GM19467 (cell line): ENCODE data around the gene RAD51B.

Experiments
- ATAC-seq: cut with Tn5 transposase; IDR thresholded peaks from one replicate; pipeline ENCODE4 v1.9.1; 2021; ENCODE audit warnings: mild to moderate bottlenecking, moderate library complexity; ENCODE audit not compliant: unreplicated experiment

RAD51B gene

DNA sequence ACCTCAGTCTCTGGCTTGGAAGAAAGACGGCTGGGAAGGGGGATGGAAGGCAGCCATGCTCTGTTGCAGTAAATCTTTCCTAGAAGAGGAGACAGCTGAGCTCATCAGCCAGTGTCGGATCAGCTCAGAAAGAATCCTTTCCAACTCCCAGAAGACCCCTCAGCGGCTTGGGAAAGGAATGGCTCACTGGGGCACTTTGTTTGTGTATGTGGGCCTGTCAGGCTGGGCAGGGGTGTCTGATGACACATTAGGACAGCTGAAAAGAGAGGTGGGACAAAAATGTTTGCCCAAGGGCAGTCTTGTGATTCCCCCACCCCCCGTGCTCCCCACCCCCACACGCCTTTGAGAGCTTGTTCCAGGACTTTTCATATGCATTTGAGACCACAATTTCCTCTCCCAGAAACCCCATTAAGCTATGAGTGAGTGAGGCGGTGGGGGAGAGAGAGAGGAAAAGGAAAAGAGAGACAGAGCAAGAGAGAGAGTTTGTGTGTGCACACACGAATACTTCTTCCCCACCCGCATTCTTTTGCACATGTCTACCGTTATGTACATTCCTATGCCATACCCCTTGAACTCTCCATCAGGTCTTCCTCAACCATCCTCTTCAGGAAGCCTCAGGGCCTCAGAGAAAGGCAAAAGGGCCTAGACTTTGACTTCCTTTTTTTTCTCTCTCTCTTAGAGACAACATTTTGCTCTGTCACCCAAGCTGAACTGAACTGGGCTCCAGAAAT lies 774.4 kb downstream of the RAD51B start:
- ATAC-seq: no peak

DNA sequence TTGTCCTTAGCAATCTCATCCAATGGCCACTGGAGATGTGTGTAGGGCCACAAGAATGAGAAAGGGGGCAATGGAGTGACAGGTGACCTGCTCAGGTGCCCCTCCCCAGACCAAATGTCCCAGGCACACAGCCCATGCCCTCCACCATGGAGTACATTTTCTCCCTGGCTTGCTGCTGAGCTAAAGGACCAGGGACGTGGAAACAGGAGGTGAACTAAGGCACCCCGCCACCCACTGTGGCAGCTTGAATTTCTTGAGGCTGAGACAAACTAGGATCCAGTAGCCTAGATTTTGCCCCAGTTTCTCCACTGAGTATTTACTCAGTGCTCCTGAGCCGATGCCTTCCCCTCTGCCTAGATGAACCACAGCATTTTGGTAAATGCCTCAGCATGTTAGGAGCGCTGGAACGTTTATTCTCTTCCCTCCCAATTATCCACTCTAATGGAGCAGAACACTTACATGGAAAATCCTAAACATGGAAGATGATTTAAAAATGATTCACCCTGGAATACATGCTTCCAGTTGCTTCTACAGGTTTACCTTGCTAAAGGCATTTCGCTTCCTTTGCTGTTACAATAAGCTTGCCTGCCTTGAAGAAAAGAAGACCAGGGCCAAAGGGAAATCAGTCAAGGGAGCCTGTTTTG lies 775.3 kb downstream of the RAD51B start:
- no peak for ATAC-seq

GRCh38 chr14:68596211-68596610 lies 776.6 kb downstream of the RAD51B start:
- ATAC-seq: no peak

DNA sequence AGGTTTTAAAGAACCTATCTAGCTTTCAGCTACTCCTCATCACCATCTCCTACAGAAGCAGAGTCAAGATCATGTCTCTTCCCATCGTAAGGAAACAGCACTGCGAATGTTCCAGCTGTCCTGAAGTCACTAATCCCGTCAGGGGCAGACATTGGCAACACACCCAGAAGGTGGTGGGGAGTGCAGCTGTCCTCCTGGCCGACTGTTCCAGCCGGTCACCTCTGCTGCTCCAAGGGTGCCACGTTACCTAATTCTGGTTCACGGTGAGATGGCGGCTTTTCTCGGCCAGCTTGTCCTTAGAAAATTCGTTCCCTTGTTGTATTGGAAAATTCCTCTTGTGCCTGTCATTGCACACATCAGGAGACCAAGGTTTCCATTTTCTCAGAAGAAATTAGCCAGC lies 777.1 kb downstream of the RAD51B start:
- ATAC-seq: no peak

DNA sequence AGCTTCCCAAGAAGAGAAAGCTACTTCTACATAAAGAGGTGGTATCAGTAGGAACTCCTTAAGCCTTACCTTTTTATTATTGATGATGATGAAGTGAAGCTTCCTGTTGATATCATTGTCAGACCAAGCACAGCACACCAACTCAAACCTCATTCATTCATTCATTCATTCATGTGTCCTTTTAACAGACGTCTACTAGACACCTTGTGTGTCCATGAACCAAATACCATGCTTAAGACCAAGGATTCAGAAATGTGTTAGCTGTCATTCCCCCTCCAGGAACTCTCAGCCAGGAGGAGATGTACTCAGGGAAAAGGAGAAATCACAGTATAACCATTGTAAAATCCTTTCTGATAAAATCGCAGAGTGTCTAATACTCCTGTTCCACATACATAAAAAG lies 778.5 kb downstream of the RAD51B start:
- ATAC-seq: no peak

DNA sequence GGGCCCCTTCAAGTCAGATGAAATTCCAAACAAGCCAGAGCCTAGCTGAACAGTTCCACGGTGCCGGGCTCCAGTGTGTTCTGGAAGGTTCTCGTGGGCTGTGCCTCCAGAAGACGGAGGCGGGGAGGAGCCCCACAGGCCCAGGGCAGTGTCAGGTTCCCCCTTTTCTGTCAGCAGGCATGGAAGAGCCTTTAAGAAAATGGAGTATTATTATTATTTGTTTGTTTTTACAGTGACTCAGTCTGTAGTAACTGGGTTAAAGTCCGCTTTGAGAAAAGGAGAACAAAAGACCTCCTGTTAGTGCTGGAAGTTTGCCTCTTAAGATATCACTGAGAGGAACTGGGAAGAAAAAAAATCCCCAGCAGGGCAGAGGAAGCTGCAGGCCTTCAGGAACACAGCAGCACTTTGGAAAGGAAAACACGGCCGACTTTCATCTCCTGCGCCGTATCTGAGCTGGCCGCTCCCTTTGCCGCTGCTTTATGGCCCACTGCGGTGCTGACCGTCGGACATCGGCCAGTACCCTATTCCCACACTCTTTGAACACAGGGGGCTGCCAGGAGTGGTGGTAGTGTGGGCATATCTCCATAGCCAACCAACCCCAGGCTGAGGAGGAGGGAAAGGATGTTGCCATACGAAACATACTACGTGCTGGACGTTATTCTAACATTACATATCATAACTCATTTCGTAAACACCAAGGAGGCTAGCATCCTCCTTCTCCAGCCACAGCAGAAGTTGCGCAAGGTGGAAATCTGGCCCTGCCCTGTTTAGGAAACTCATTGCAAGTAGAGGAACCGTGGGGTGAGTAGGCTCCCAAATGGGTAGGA lies 779.3 kb downstream of the RAD51B start:
- ATAC-seq: no peak

GRCh38 chr14:68599896-68600610 lies 780.5 kb downstream of the RAD51B start:
- ATAC-seq: no peak

DNA sequence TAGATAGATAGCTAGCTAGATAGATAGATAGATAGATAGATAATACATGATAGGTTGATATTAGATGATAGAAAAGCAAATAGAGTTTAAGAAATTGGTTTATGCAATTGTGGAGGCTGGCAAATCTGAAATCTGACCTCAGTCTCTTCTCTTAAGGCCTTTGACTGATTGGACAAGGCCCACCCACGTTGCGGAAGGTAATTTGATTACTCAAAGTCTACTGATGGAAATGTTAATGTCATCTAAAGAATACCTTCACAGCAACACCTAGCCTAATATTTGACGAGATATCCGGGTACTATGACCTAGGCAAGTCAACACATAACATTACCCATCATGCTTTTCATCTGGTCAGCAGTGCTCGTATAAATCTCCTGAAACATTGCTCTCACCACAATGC lies 782.9 kb downstream of the RAD51B start:
- no peak for ATAC-seq

- no peak for ATAC-seq
Measured at GRCh38 chr14:68603533-68604360, 784.2 kb downstream of the RAD51B start.

GRCh38 chr14:68604361-68604730 lies 784.8 kb downstream of the RAD51B start:
- no peak for ATAC-seq

GRCh38 chr14:68604822-68605221 lies 785.2 kb downstream of the RAD51B start:
- no peak for ATAC-seq

DNA sequence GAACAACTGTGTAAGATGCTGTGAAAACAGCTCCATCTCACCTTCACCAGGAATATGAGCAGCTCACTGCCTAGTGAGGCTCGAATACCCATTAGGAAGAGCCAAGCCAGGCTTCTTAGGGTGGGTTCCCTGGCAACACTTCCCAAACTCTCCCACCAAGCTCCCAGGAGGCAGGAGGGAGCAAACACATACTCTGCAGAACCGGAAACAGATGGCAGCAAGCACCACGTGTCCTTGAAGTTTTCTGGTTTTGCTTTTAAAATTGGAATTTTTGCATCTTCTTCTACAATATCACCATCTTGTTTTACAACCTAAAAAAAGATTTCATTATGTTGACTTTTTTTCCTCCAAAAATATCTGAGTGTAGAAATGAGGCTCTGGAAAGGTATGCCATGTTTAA lies 786.6 kb downstream of the RAD51B start:
- ATAC-seq: no peak

GRCh38 chr14:68606644-68607043 lies 787.1 kb downstream of the RAD51B start:
- ATAC-seq: no peak

- ATAC-seq: no peak
Measured at GRCh38 chr14:68607081-68607866, 787.7 kb downstream of the RAD51B start.

GRCh38 chr14:68607867-68608573 lies 788.4 kb downstream of the RAD51B start:
- no peak for ATAC-seq

- no peak for ATAC-seq
Measured at GRCh38 chr14:68608574-68608962, 789.0 kb downstream of the RAD51B start.

GRCh38 chr14:68609012-68609411 lies 789.4 kb downstream of the RAD51B start:
- ATAC-seq: no peak

GRCh38 chr14:68610251-68610793 lies 790.7 kb downstream of the RAD51B start:
- ATAC-seq: no peak

- ATAC-seq: no peak
Measured at GRCh38 chr14:68611599-68611998, 792.0 kb downstream of the RAD51B start.
